GM21526 (cell line): ENCODE measurements around the gene KIRREL3.

Experiments used
- ATAC-seq: cut with Tn5 transposase; IDR thresholded peaks from one replicate; pipeline ENCODE4 v1.9.1; 2021; ENCODE audit warnings: moderate library complexity; ENCODE audit not compliant: unreplicated experiment, low FRiP score

KIRREL3 gene

GRCh38 chr11:126654886-126655806 is 345.4 kb downstream of the KIRREL3 start:
- ATAC-seq, result no peak

GRCh38 chr11:126653040-126653439 is 347.5 kb downstream of the KIRREL3 start:
- ATAC-seq, result no peak

- ATAC-seq, result no peak
Observed at GRCh38 chr11:126647735-126648134, 352.8 kb downstream of the KIRREL3 start.

GRCh38 chr11:126646701-126647557 is 353.6 kb downstream of the KIRREL3 start:
- no peak for ATAC-seq

GRCh38 chr11:126645186-126645585 is 355.4 kb downstream of the KIRREL3 start:
- no peak for ATAC-seq

- no peak for ATAC-seq
Observed at GRCh38 chr11:126640186-126640585, 360.4 kb downstream of the KIRREL3 start.

GRCh38 chr11:126639692-126640091 is 360.9 kb downstream of the KIRREL3 start:
- ATAC-seq, result no peak

GRCh38 chr11:126638648-126639047 is 361.9 kb downstream of the KIRREL3 start:
- no peak for ATAC-seq

- no peak for ATAC-seq
Observed at GRCh38 chr11:126637795-126638175, 362.8 kb downstream of the KIRREL3 start.

GRCh38 chr11:126636911-126637794 is 363.4 kb downstream of the KIRREL3 start:
- ATAC-seq, result no peak

GRCh38 chr11:126635511-126635910 is 365.1 kb downstream of the KIRREL3 start:
- ATAC-seq, result no peak

- no peak for ATAC-seq
Observed at GRCh38 chr11:126634963-126635362, 365.6 kb downstream of the KIRREL3 start.

GRCh38 chr11:126633330-126633729 is 367.2 kb downstream of the KIRREL3 start:
- no peak for ATAC-seq

- no peak for ATAC-seq
Observed at GRCh38 chr11:126630893-126631798, 369.4 kb downstream of the KIRREL3 start.

- no peak for ATAC-seq
Observed at GRCh38 chr11:126630488-126630887, 370.1 kb downstream of the KIRREL3 start.

GRCh38 chr11:126628790-126629621 is 371.6 kb downstream of the KIRREL3 start:
- ATAC-seq, result no peak

- no peak for ATAC-seq
Observed at GRCh38 chr11:126628450-126628789, 372.1 kb downstream of the KIRREL3 start.

- no peak for ATAC-seq
Observed at GRCh38 chr11:126627421-126627820, 373.1 kb downstream of the KIRREL3 start.

GRCh38 chr11:126624506-126624905 is 376.1 kb downstream of the KIRREL3 start:
- no peak for ATAC-seq
